CD4-positive, alpha-beta T cell (primary cell): ENCODE results near the gene BRICD5. TPM values are rescaled to one million over a fixed set of nuclear protein-coding genes. Genes with fewer than 3 reads are reported as not detected.
A peak's percentile ranks its signal among the peaks of the same experiment; 100 is the strongest.

Source experiments
- ATAC-seq: fragments of 200-7000 bp; cut with Tn5 transposase; one replicate; pipeline ENCODE4 v1.10.0; 2022; ENCODE audit warnings: mild to moderate bottlenecking; ENCODE audit not compliant: poor library complexity
- CTCF ChIA-PET: fragments of 350-600 bp; sonication (Branson Sonifier 250); formaldehyde crosslinking; loops from one replicate; lab custom pipeline; 2021; ENCODE audit warnings: antibody characterized with exemption, inconsistent platforms; lab: Charles Lee
- POLR2A ChIA-PET: fragments of 350-600 bp; sonication (Branson Sonifier 250); formaldehyde crosslinking; loops from one replicate; lab custom pipeline; 2021; ENCODE audit warnings: antibody characterized with exemption, inconsistent platforms; lab: Charles Lee
- DNase-seq, 14 experiments: peaks; one replicate each; pipeline ENCODE4 v3.0.0-alpha.2; 2013 to 2020; ENCODE audit warnings: mixed read lengths in 2 of 14
- H3K27ac ChIP-seq, 2 donors: one replicate each; pipeline versions ENCODE4 v1.5.1 to v1.7.0; 2013; ENCODE audit warnings: low read length in 2 of 2, low read depth in 1 of 2, mild to moderate bottlenecking in 1 of 2
- H3K27me3 ChIP-seq, 2 experiments: 1 replicate in 1 of 2; 2 replicates in 1 of 2; pipeline versions ENCODE4 v1.6.1 to v1.7.0; 2013; ENCODE audit warnings: low read length in 2 of 2, control low read depth in 1 of 2, mild to moderate bottlenecking in 1 of 2, moderate library complexity in 1 of 2; ENCODE audit not compliant: insufficient read depth in 2 of 2, control insufficient read depth in 1 of 2
- H3K36me3 ChIP-seq: one replicate; pipeline ENCODE4 v1.6.1; 2013; ENCODE audit warnings: low read length, control low read depth; ENCODE audit not compliant: insufficient read depth
- H3K4me1 ChIP-seq: one replicate; pipeline ENCODE4 v1.6.1; 2013; ENCODE audit warnings: low read length, control low read depth; ENCODE audit not compliant: insufficient read depth
- H3K4me3 ChIP-seq: one replicate; pipeline ENCODE4 v1.5.1; 2013; ENCODE audit warnings: mild to moderate bottlenecking, low read length, moderate library complexity
- H3K9me3 ChIP-seq, 2 experiments: 1 replicate in 1 of 2; 2 replicates in 1 of 2; pipeline versions ENCODE4 v1.6.1 to v1.7.0; 2013; ENCODE audit warnings: low read length in 2 of 2, mild to moderate bottlenecking in 2 of 2, control low read depth in 1 of 2, moderate library complexity in 1 of 2; ENCODE audit not compliant: control insufficient read depth in 1 of 2, insufficient read depth in 1 of 2
- H3K27ac Mint-ChIP-seq: one replicate; pipeline ENCODE4 v1.8.0; 2020; ENCODE audit warnings: mixed read lengths
- H3K27me3 Mint-ChIP-seq: one replicate; pipeline ENCODE4 v1.8.0; 2021; ENCODE audit warnings: mixed read lengths
- H3K36me3 Mint-ChIP-seq: one replicate; pipeline ENCODE4 v1.8.0; 2021; ENCODE audit warnings: low read depth, mixed read lengths
- H3K4me1 Mint-ChIP-seq: one replicate; pipeline ENCODE4 v1.8.0; 2021; ENCODE audit warnings: low read depth, mixed read lengths
- H3K4me3 Mint-ChIP-seq: one replicate; pipeline ENCODE4 v1.8.0; 2020; ENCODE audit warnings: mild to moderate bottlenecking, mixed read lengths
- H3K9me3 Mint-ChIP-seq: one replicate; pipeline ENCODE4 v1.8.0; 2020; ENCODE audit warnings: mixed read lengths
- intact Hi-C, 2 experiments: fragments of 100-400 bp; cut with DNase I in 1 of 2; cut with micrococcal nuclease in 1 of 2; formaldehyde crosslinking; loops; one replicate each; pipeline versions ENCODE4 v1.15.1 to v1.9.0; 2023 to 2025; cut with DNase I, micrococcal nuclease
- total RNA-seq, 174 experiments: library from RNA in 2 of 174; stranded (reverse) in 2 of 174; gene quantifications; one replicate each; pipeline ENCODE4 v1.2.3 and lab custom pipeline; 2021 to 2026
- TF ChIP-seq, protein P1 (sequence below): fragments of 200-600 bp; IDR thresholded peaks from one replicate; pipeline ENCODE4 v1.8.0; 2022; ENCODE audit warnings: antibody characterized with exemption, mild to moderate bottlenecking

Gene BRICD5
- total RNA-seq, 2 experiments from 2014 or later, result 4.2 to 5.0 TPM

- no peak overlapping the region for H3K4me3 Mint-ChIP-seq
- ChIA-PET CTCF (no interaction called here), POLR2A (no interaction called here)
- H3K9me3 Mint-ChIP-seq, result no peaks in the 10 kb centered on the region
- no peak overlapping the region for H3K27ac Mint-ChIP-seq
- ATAC-seq (no peak), DNase-seq (no peak)
- TF ChIP-seq, protein P1, sequence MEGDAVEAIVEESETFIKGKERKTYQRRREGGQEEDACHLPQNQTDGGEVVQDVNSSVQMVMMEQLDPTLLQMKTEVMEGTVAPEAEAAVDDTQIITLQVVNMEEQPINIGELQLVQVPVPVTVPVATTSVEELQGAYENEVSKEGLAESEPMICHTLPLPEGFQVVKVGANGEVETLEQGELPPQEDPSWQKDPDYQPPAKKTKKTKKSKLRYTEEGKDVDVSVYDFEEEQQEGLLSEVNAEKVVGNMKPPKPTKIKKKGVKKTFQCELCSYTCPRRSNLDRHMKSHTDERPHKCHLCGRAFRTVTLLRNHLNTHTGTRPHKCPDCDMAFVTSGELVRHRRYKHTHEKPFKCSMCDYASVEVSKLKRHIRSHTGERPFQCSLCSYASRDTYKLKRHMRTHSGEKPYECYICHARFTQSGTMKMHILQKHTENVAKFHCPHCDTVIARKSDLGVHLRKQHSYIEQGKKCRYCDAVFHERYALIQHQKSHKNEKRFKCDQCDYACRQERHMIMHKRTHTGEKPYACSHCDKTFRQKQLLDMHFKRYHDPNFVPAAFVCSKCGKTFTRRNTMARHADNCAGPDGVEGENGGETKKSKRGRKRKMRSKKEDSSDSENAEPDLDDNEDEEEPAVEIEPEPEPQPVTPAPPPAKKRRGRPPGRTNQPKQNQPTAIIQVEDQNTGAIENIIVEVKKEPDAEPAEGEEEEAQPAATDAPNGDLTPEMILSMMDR, result no peak
- peaks cover 14% of the 10 kb centered on the region for H3K4me1 Mint-ChIP-seq
- H3K27ac ChIP-seq, result no peak overlapping the region
- no peaks in the 10 kb centered on the region for H3K36me3 ChIP-seq
- H3K27me3 Mint-ChIP-seq, result peaks cover 25% of the 10 kb centered on the region
- H3K4me3 ChIP-seq, result no peak overlapping the region
- no peaks in the 10 kb centered on the region for H3K36me3 Mint-ChIP-seq
- intact Hi-C loops, result loop anchor here in 1 of 2 experiments (5.0 to 10.0 kb wide), 3 partner anchors 135 to 288 kb away; partner anchors contain the start of gene CCNF
- peaks cover 28 to 30% of the 10 kb centered on the region in 2 experiments for H3K27me3 ChIP-seq
- peaks cover 21% of the 10 kb centered on the region for H3K4me1 ChIP-seq
- H3K9me3 ChIP-seq, result peaks cover 0 to 9% of the 10 kb centered on the region in 2 experiments
Measured at GRCh38 chr16:2199621-2200139, 11.0 kb downstream of the BRICD5 start.

DNA sequence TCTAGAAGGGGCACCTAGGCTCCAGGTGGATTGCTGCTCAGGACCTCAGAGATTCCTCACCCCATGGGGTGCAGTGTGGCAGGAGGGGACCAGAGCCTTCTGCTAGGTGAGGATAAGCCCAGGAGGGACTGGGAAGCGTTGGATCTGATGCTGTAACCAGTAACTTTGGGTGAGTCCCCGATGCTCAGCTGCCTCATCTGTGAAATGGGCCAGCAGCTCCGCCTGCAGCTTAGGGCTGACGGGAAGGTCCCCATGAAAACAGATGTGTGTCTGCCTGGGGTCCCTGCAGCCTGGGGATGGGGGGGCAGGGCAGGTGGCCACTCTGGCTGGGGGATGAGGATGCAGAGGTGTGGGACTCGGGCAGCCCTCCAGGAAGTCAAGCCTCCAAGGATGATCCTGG is 11.6 kb downstream of the BRICD5 start:
- no peak for ATAC-seq
- no peak for DNase-seq
- H3K36me3 Mint-ChIP-seq, result no peaks in the 10 kb centered on the region
- Histone ChIP-seq H3K27ac (no peak overlapping the region), H3K4me3 (no peak overlapping the region), H3K4me1 (peaks cover 20% of the 10 kb centered on the region), H3K27me3 (peaks cover 31% of the 10 kb centered on the region in 2 experiments), H3K36me3 (no peaks in the 10 kb centered on the region), H3K9me3 (peaks cover 0 to 14% of the 10 kb centered on the region in 2 experiments)
- H3K27me3 Mint-ChIP-seq, result peaks cover 27% of the 10 kb centered on the region
- POLR2A ChIA-PET, result no interaction called here
- TF ChIP-seq, protein P1, result no peak
- peaks cover 10% of the 10 kb centered on the region for H3K4me1 Mint-ChIP-seq
- CTCF ChIA-PET, result no interaction called here
- intact Hi-C loops, result loop anchor here in 1 of 2 experiments (5.0 to 10.0 kb wide), 3 partner anchors 136 to 288 kb away; partner anchors contain the start of gene CCNF
- no peak overlapping the region for H3K4me3 Mint-ChIP-seq
- no peaks in the 10 kb centered on the region for H3K9me3 Mint-ChIP-seq
- no peak overlapping the region for H3K27ac Mint-ChIP-seq

GRCh38 chr16:2198283-2198682 is 12.4 kb downstream of the BRICD5 start:
- no peaks in the 10 kb centered on the region for H3K36me3 ChIP-seq
- no peak overlapping the region for H3K27ac Mint-ChIP-seq

More at GRCh38 chr16:2198283-2198682, 12.4 kb downstream of the BRICD5 start:
- H3K27ac ChIP-seq, result no peak overlapping the region
- peak overlapping the region; percentile 60 for H3K4me3 Mint-ChIP-seq
- peaks cover 0 to 16% of the 10 kb centered on the region in 2 experiments for H3K9me3 ChIP-seq
- H3K4me1 ChIP-seq, result peaks cover 20% of the 10 kb centered on the region
- CTCF ChIA-PET, result no interaction called here
- intact Hi-C loops, result loop anchor here in 1 of 2 experiments (5.0 to 10.0 kb wide), 3 partner anchors 137 to 289 kb away; partner anchors contain the start of gene CCNF
- no peak for DNase-seq
- no peaks in the 10 kb centered on the region for H3K36me3 Mint-ChIP-seq
- no peak for ATAC-seq
- H3K27me3 Mint-ChIP-seq, result peaks cover 27% of the 10 kb centered on the region
- TF ChIP-seq, protein P1, result no peak
- H3K4me1 Mint-ChIP-seq, result peaks cover 10% of the 10 kb centered on the region
- peaks cover 31% of the 10 kb centered on the region in 2 experiments for H3K27me3 ChIP-seq
- H3K4me3 ChIP-seq, result no peak overlapping the region
- H3K9me3 Mint-ChIP-seq, result no peaks in the 10 kb centered on the region
- POLR2A ChIA-PET, result no interaction called here
